Esophagus squamous epithelium (tissue), 5 donors: Measurements from ENCODE around the gene HOXD13. TPM values are rescaled to one million over a fixed set of nuclear protein-coding genes. Genes with fewer than 3 reads are reported as not detected.
A peak's percentile ranks its signal among the peaks of the same experiment; 100 is the strongest.

Experiments used
- DNase-seq: peaks from one replicate; lab custom pipeline; 2025; lab: John Stamatoyannopoulos, UW
- H3K27ac ChIP-seq, 4 donors: fragments of 200-600 bp; sonication (generic); one replicate each; pipeline ENCODE4 v1.5.1; 2016 to 2019; ENCODE audit warnings: mild to moderate bottlenecking in 1 of 4
- H3K27me3 ChIP-seq, 4 donors: fragments of 200-600 bp; sonication (generic); 1 replicate in 3 of 4; 2 replicates in 1 of 4; pipeline versions ENCODE4 v1.5.1 to v1.6.0; 2017 to 2021; ENCODE audit warnings: antibody characterized with exemption in 1 of 4
- H3K36me3 ChIP-seq, 3 donors: fragments of 200-600 bp; sonication (generic); one replicate each; pipeline ENCODE4 v1.5.1; 2016 to 2019
- H3K4me1 ChIP-seq, 3 donors: fragments of 200-600 bp; sonication (generic); one replicate each; pipeline ENCODE4 v1.5.1; 2017 to 2019
- H3K4me3 ChIP-seq, 4 donors: fragments of 200-600 bp; sonication (generic); 1 replicate in 3 of 4; 2 replicates in 1 of 4; pipeline ENCODE4 v1.5.1; 2016 to 2019; ENCODE audit warnings: mild to moderate bottlenecking in 2 of 4, moderate library complexity in 1 of 4
- H3K9me3 ChIP-seq, 3 donors: fragments of 200-600 bp; sonication (generic); one replicate each; pipeline ENCODE4 v1.5.1; 2016 to 2019
- CTCF ChIP-seq, 6 experiments: fragments of 450-650 bp in 4 of 6; fragments of 200-600 bp in 2 of 6; sonication (generic) in 2 of 6; IDR thresholded peaks; one replicate each; pipeline ENCODE4 v1.5.1; 2016 to 2019; ENCODE audit warnings: antibody characterized with exemption in 6 of 6, mild to moderate bottlenecking in 4 of 6, moderate library complexity in 4 of 6
- POLR2A ChIP-seq, 4 donors: fragments of 450-650 bp; IDR thresholded peaks; one replicate each; pipeline ENCODE4 v1.6.1; 2017; ENCODE audit warnings: antibody characterized with exemption in 4 of 4, mild to moderate bottlenecking in 4 of 4, moderate library complexity in 3 of 4
- WGBS, 2 donors: methylation state at CpG; one replicate each; pipeline ENCODE4 v1.1.5; 2018; 5-methylcytosine and 5-hydroxymethylcytosine counted together
- intact Hi-C: fragments of 100-400 bp; cut with DNase I; formaldehyde crosslinking; loops from one replicate; pipeline ENCODE4 v1.15.0; 2022
- total RNA-seq, 4 donors: library from RNA; depleted of rRNA; stranded (reverse); fragments of >200 nt; gene quantifications; one replicate each; pipeline ENCODE4 v1.1.0, GENCODE V29; 2016
- donor health status: DM: yes; HTN: yes; CAD: no.

HOXD13 gene
- total RNA-seq, 4 donors from 2014 or later: not detected

- TF ChIP-seq POLR2A (IDR thresholded peaks at IDR 0.05): no peak
- TF ChIP-seq CTCF (IDR thresholded peaks at IDR 0.05): no peak
- H3K4me1 ChIP-seq: peaks cover 0 to 52% (median 6%) of the 10 kb centered on the region in 3 donors
- peak overlapping the region; percentile 27 to 59 (median 42) for H3K4me3 ChIP-seq
- peaks cover 40 to 100% (median 60%) of the 10 kb centered on the region in 4 donors for H3K27me3 ChIP-seq
- H3K36me3 ChIP-seq: no peaks in the 10 kb centered on the region
- WGBS, 2 donors: 19 to 26% methylated on average over 14 to 22 of the region's 34 CpGs
- intact Hi-C loops: loop anchor here (10.0 kb wide), 2 partner anchors 690 to 1020 kb away; no protein-coding TSS in a partner anchor
- DNase-seq: no peak
- no peaks in the 10 kb centered on the region for H3K9me3 ChIP-seq
- H3K27ac ChIP-seq: peak overlapping the region in 3 of 4 donors; percentile 61 to 85 (median 78)
These were observed 31.8 kb downstream of the HOXD13 start for GRCh38 chr2:176124110-176124946.

GRCh38 chr2:176124947-176125771 lies 32.6 kb downstream of the HOXD13 start:
- WGBS, 2 donors: 23 to 30% methylated on average over 2 to 5 of the region's 9 CpGs
- Histone ChIP-seq H3K9me3 (no peaks in the 10 kb centered on the region), H3K4me1 (peaks cover 6 to 60% (median 9%) of the 10 kb centered on the region in 3 donors), H3K36me3 (no peaks in the 10 kb centered on the region), H3K27ac (peak overlapping the region in 3 of 4 donors; percentile 45 to 85 (median 61)), H3K4me3 (peak overlapping the region in 3 of 4 donors; percentile 27 to 54 (median 36)), H3K27me3 (peaks cover 38 to 100% (median 61%) of the 10 kb centered on the region in 4 donors)
- intact Hi-C loops: loop anchor here (5.0 to 10.0 kb wide), 3 partner anchors 512 to 1020 kb away; no protein-coding TSS in a partner anchor
- DNase-seq: no peak
- TF ChIP-seq POLR2A (IDR thresholded peaks at IDR 0.05): no peak

GRCh38 chr2:176125772-176126054 lies 33.2 kb downstream of the HOXD13 start:
- Histone ChIP-seq H3K27me3 (peaks cover 34 to 100% (median 58%) of the 10 kb centered on the region in 4 donors), H3K9me3 (no peaks in the 10 kb centered on the region), H3K27ac (peak overlapping the region in 2 of 4 donors; percentile 61 to 85), H3K4me1 (peaks cover 9 to 66% (median 9%) of the 10 kb centered on the region in 3 donors), H3K4me3 (no peak overlapping the region), H3K36me3 (no peaks in the 10 kb centered on the region)
- WGBS, 2 donors: 24 to 44% methylated on average over 6 of the region's 6 CpGs
- DNase-seq: no peak
- intact Hi-C loops: loop anchor here (5.0 to 10.0 kb wide), 3 partner anchors 512 to 1019 kb away; no protein-coding TSS in a partner anchor
- TF ChIP-seq POLR2A (IDR thresholded peaks at IDR 0.05) (no peak), CTCF (IDR thresholded peaks at IDR 0.05) (no peak)

GRCh38 chr2:176126929-176127773 lies 34.6 kb downstream of the HOXD13 start:
- Histone ChIP-seq H3K36me3 (no peaks in the 10 kb centered on the region), H3K4me3 (no peak overlapping the region), H3K27me3 (peaks cover 34 to 100% (median 57%) of the 10 kb centered on the region in 4 donors), H3K9me3 (no peaks in the 10 kb centered on the region), H3K4me1 (peaks cover 9 to 60% (median 9%) of the 10 kb centered on the region in 3 donors), H3K27ac (peak overlapping the region in 2 of 4 donors; percentile 49 to 53)
- TF ChIP-seq CTCF (IDR thresholded peaks at IDR 0.05): peak; percentile 84 to 91 (median 88)
- no peak for TF ChIP-seq POLR2A (IDR thresholded peaks at IDR 0.05)
- DNase-seq: no peak
- 3 to 4% methylated on average over 13 of the region's 13 CpGs for WGBS, 2 donors
- intact Hi-C loops: loop anchor here (5.0 to 10.0 kb wide), 3 partner anchors 510 to 1018 kb away; no protein-coding TSS in a partner anchor

- WGBS, 2 donors: 21 to 23% methylated on average over 4 of the region's 4 CpGs
- Histone ChIP-seq H3K27ac (peak overlapping the region in 2 of 4 donors; percentile 71 to 86), H3K36me3 (no peaks in the 10 kb centered on the region), H3K9me3 (no peaks in the 10 kb centered on the region), H3K4me3 (peak overlapping the region in 1 of 4 donors; percentile 54), H3K4me1 (peaks cover 5 to 60% (median 9%) of the 10 kb centered on the region in 3 donors), H3K27me3 (peaks cover 28 to 100% (median 57%) of the 10 kb centered on the region in 4 donors)
- no peak for TF ChIP-seq CTCF (IDR thresholded peaks at IDR 0.05)
- TF ChIP-seq POLR2A (IDR thresholded peaks at IDR 0.05): no peak
- DNase-seq: no peak
- intact Hi-C loops: loop anchor here (5.0 to 10.0 kb wide), 3 partner anchors 510 to 1017 kb away; no protein-coding TSS in a partner anchor
These were observed 35.2 kb downstream of the HOXD13 start for GRCh38 chr2:176127774-176128072.
